Subcutaneous abdominal adipose tissue (tissue), 5 donors: ENCODE data around the gene WWOX.

ENCODE experiments used
- H3K27ac ChIP-seq: one replicate; pipeline ENCODE4 v1.7.0; 2013; ENCODE audit warnings: low read depth, mild to moderate bottlenecking, inconsistent platforms, low read length, moderate library complexity
- H3K27me3 ChIP-seq, 5 donors: one replicate each; pipeline ENCODE4 v1.7.0; 2013; ENCODE audit warnings: low read length in 5 of 5, inconsistent platforms in 1 of 5; ENCODE audit not compliant: control insufficient read depth in 5 of 5, insufficient read depth in 4 of 5
- H3K36me3 ChIP-seq, 5 donors: one replicate each; pipeline ENCODE4 v1.7.0; 2013; ENCODE audit warnings: low read length in 5 of 5; ENCODE audit not compliant: control insufficient read depth in 5 of 5, insufficient read depth in 5 of 5
- H3K4me1 ChIP-seq, 5 donors: one replicate each; pipeline ENCODE4 v1.7.0; 2013; ENCODE audit warnings: low read length in 5 of 5, mild to moderate bottlenecking in 3 of 5, moderate library complexity in 1 of 5; ENCODE audit not compliant: control insufficient read depth in 5 of 5, insufficient read depth in 5 of 5
- H3K4me3 ChIP-seq, 5 donors: one replicate each; pipeline ENCODE4 v1.7.0; 2013; ENCODE audit warnings: low read length in 5 of 5, low read depth in 1 of 5
- H3K9ac ChIP-seq, 5 donors: one replicate each; pipeline ENCODE4 v1.7.0; 2013; ENCODE audit warnings: low read length in 5 of 5, mild to moderate bottlenecking in 4 of 5, moderate library complexity in 3 of 5
- H3K9me3 ChIP-seq, 5 donors: one replicate each; pipeline ENCODE4 v1.7.0; 2013; ENCODE audit warnings: low read length in 5 of 5; ENCODE audit not compliant: control insufficient read depth in 5 of 5
- donor health status: healthy.
- donor health status: healthy.
- donor health status: healthy.
- donor health status: healthy.
- donor health status: healthy.

Gene WWOX

GRCh38 chr16:79088971-79089370 is 989.5 kb downstream of the WWOX start:
- Histone ChIP-seq H3K4me1 (peaks cover 0 to 27% (median 20%) of the 10 kb centered on the region in 5 donors), H3K27ac (no peak overlapping the region), H3K9ac (no peak overlapping the region), H3K9me3 (no peaks in the 10 kb centered on the region), H3K27me3 (no peaks in the 10 kb centered on the region), H3K4me3 (no peak overlapping the region), H3K36me3 (no peaks in the 10 kb centered on the region)

- no peak overlapping the region for H3K27ac ChIP-seq
- no peaks in the 10 kb centered on the region for H3K9me3 ChIP-seq
- H3K9ac ChIP-seq = peak overlapping the region in 1 of 5 donors; percentile 46
- peak overlapping the region in 4 of 5 donors; percentile 29 to 63 (median 52) for H3K4me3 ChIP-seq
- peaks cover 0 to 29% (median 22%) of the 10 kb centered on the region in 5 donors for H3K4me1 ChIP-seq
- no peaks in the 10 kb centered on the region for H3K27me3 ChIP-seq
- H3K36me3 ChIP-seq = no peaks in the 10 kb centered on the region
These were observed 990.4 kb downstream of the WWOX start for GRCh38 chr16:79089735-79090284.

GRCh38 chr16:79090966-79091365 is 991.5 kb downstream of the WWOX start:
- no peaks in the 10 kb centered on the region for H3K36me3 ChIP-seq
- no peaks in the 10 kb centered on the region for H3K27me3 ChIP-seq
- H3K4me3 ChIP-seq = no peak overlapping the region
- peaks cover 0 to 29% (median 22%) of the 10 kb centered on the region in 5 donors for H3K4me1 ChIP-seq
- H3K9me3 ChIP-seq = no peaks in the 10 kb centered on the region
- H3K9ac ChIP-seq = no peak overlapping the region
- H3K27ac ChIP-seq = no peak overlapping the region

- Histone ChIP-seq H3K4me1 (peaks cover 0 to 38% (median 27%) of the 10 kb centered on the region in 5 donors), H3K9ac (no peak overlapping the region), H3K36me3 (no peaks in the 10 kb centered on the region), H3K9me3 (no peaks in the 10 kb centered on the region), H3K27me3 (no peaks in the 10 kb centered on the region), H3K4me3 (no peak overlapping the region), H3K27ac (no peak overlapping the region)
These were observed 993.4 kb downstream of the WWOX start for GRCh38 chr16:79092846-79093245.

- no peaks in the 10 kb centered on the region for H3K9me3 ChIP-seq
- no peak overlapping the region for H3K9ac ChIP-seq
- H3K27ac ChIP-seq = no peak overlapping the region
- no peaks in the 10 kb centered on the region for H3K36me3 ChIP-seq
- peak overlapping the region in 1 of 5 donors; percentile 24 for H3K4me3 ChIP-seq
- no peaks in the 10 kb centered on the region for H3K27me3 ChIP-seq
- H3K4me1 ChIP-seq = peaks cover 0 to 38% (median 27%) of the 10 kb centered on the region in 5 donors
These were observed 994.1 kb downstream of the WWOX start for GRCh38 chr16:79093554-79093967.

- no peaks in the 10 kb centered on the region for H3K9me3 ChIP-seq
- no peaks in the 10 kb centered on the region for H3K27me3 ChIP-seq
- H3K4me3 ChIP-seq = no peak overlapping the region
- H3K9ac ChIP-seq = no peak overlapping the region
- no peaks in the 10 kb centered on the region for H3K36me3 ChIP-seq
- H3K27ac ChIP-seq = no peak overlapping the region
- peaks cover 0 to 23% (median 14%) of the 10 kb centered on the region in 5 donors for H3K4me1 ChIP-seq
These were observed 996.8 kb downstream of the WWOX start for GRCh38 chr16:79096246-79096645.

GRCh38 chr16:79097166-79097565 is 997.7 kb downstream of the WWOX start:
- no peaks in the 10 kb centered on the region for H3K9me3 ChIP-seq
- H3K9ac ChIP-seq = no peak overlapping the region
- H3K27ac ChIP-seq = no peak overlapping the region
- peaks cover 0 to 23% (median 14%) of the 10 kb centered on the region in 5 donors for H3K4me1 ChIP-seq
- no peaks in the 10 kb centered on the region for H3K27me3 ChIP-seq
- H3K36me3 ChIP-seq = no peaks in the 10 kb centered on the region
- no peak overlapping the region for H3K4me3 ChIP-seq

- Histone ChIP-seq H3K27me3 (no peaks in the 10 kb centered on the region), H3K9me3 (no peaks in the 10 kb centered on the region), H3K36me3 (no peaks in the 10 kb centered on the region), H3K4me3 (no peak overlapping the region), H3K9ac (no peak overlapping the region), H3K4me1 (peaks cover 0 to 23% (median 14%) of the 10 kb centered on the region in 5 donors), H3K27ac (no peak overlapping the region)
These were observed 998.3 kb downstream of the WWOX start for GRCh38 chr16:79097771-79098170.

GRCh38 chr16:79098907-79099306 is 999.5 kb downstream of the WWOX start:
- no peaks in the 10 kb centered on the region for H3K36me3 ChIP-seq

GRCh38 chr16:79099716-79100115 is 1000.3 kb downstream of the WWOX start:
- peaks cover 0 to 14% (median 9%) of the 10 kb centered on the region in 5 donors for H3K4me1 ChIP-seq
- H3K36me3 ChIP-seq = no peaks in the 10 kb centered on the region
- no peak overlapping the region for H3K9ac ChIP-seq
- H3K27ac ChIP-seq = no peak overlapping the region
- H3K9me3 ChIP-seq = no peaks in the 10 kb centered on the region
- no peaks in the 10 kb centered on the region for H3K27me3 ChIP-seq
- H3K4me3 ChIP-seq = no peak overlapping the region

More at GRCh38 chr16:79098907-79099306, 999.5 kb downstream of the WWOX start:
- Histone ChIP-seq H3K27ac (no peak overlapping the region), H3K4me3 (no peak overlapping the region), H3K9me3 (no peaks in the 10 kb centered on the region), H3K4me1 (peaks cover 0 to 17% (median 11%) of the 10 kb centered on the region in 5 donors), H3K9ac (no peak overlapping the region), H3K27me3 (no peaks in the 10 kb centered on the region)
